Parietal lobe (tissue), 1 donor: ENCODE results near the gene TNRC6B. TPM values are rescaled to one million over a fixed set of nuclear protein-coding genes. Genes with fewer than 3 reads are reported as not detected.

Experiments used
- total RNA-seq: library from RNA; depleted of rRNA; stranded (reverse); fragments of >200 nt; gene quantifications from one replicate; pipeline ENCODE4 v1.2.3, GENCODE V29; 2014

The TNRC6B gene
- total RNA-seq: 100 TPM

GRCh38 chr22:40177738-40178416 lies at the start of gene TNRC6B:
TNRC6B (plus strand) TSS chr22:40177925; CDS start chr22:40178136, 211 bp downstream.

GRCh38 chr22:40346185-40347118 lies 168.7 kb downstream of the TNRC6B start, which contains the start of gene ADSL:
ADSL (plus strand) TSS chr22:40346500; CDS start chr22:40346559, 59 bp downstream.

Other genes with a start within 250 kb of the TNRC6B start
- gene TMA7B, start 217.5 kb upstream of the TNRC6B start, total RNA-seq: not detected
- 0.63 TPM for gene FAM83F, start 183.0 kb upstream of the TNRC6B start, total RNA-seq
- 67.0 TPM for gene ADSL, start 168.6 kb downstream of the TNRC6B start, total RNA-seq
- gene SGSM3, start 192.7 kb downstream of the TNRC6B start, total RNA-seq: 73.2 TPM